SK-N-SH treated with all-trans-retinoic acid at 6 μM for 48 hours (cell line): ENCODE data around the gene HS3ST4.

Source experiments
- ATAC-seq: fragments of 200-7000 bp; cut with Tn5 transposase; 3 replicates; pipeline ENCODE4 v1.9.1; 2020; ENCODE audit warnings: mild to moderate bottlenecking, moderate library complexity
- ARNTL ChIP-seq: fragments of 450-650 bp; formaldehyde crosslinking; IDR thresholded peaks from 2 replicates; pipeline ENCODE4 v1.5.0; 2020; ENCODE audit warnings: low read depth, mild to moderate bottlenecking, moderate library complexity, borderline replicate concordance
- CREB5 ChIP-seq: fragments of 250-450 bp; sonication (Bioruptor Pico); IDR thresholded peaks from 2 replicates; pipeline ENCODE4 v1.5.1; 2020; ENCODE audit warnings: low read depth, mild to moderate bottlenecking, moderate library complexity
- CSRNP3 ChIP-seq: fragments of 250-450 bp; sonication (Bioruptor Pico); IDR thresholded peaks from 2 replicates; pipeline ENCODE4 v1.5.1; 2021; ENCODE audit warnings: mild to moderate bottlenecking, moderate library complexity
- ESRRG ChIP-seq: fragments of 250-450 bp; sonication (Bioruptor Pico); IDR thresholded peaks from 2 replicates; pipeline ENCODE4 v1.6.1; 2021; ENCODE audit warnings: mild to moderate bottlenecking
- GLIS3 ChIP-seq: fragments of 250-450 bp; sonication (Bioruptor Pico); IDR thresholded peaks from 2 replicates; pipeline ENCODE4 v1.5.0; 2020; ENCODE audit warnings: mild to moderate bottlenecking, moderate library complexity
- ISL1 ChIP-seq: fragments of 250-450 bp; sonication (Bioruptor Pico); IDR thresholded peaks from 2 replicates; pipeline ENCODE4 v2.1.2; 2022; ENCODE audit warnings: mild to moderate bottlenecking, moderate library complexity
- OSR1 ChIP-seq: fragments of 250-450 bp; sonication (Bioruptor Pico); IDR thresholded peaks from 2 replicates; pipeline ENCODE4 v1.8.0; 2022; ENCODE audit warnings: moderate library complexity, mild to moderate bottlenecking, inconsistent platforms
- PATZ1 ChIP-seq: fragments of 250-450 bp; sonication (Bioruptor Pico); IDR thresholded peaks from 2 replicates; pipeline ENCODE4 v1.8.0; 2020; ENCODE audit warnings: mild to moderate bottlenecking, moderate library complexity, borderline replicate concordance
- POU6F1 ChIP-seq: fragments of 250-450 bp; sonication (Bioruptor Pico); IDR thresholded peaks from 2 replicates; pipeline ENCODE4 v1.8.0; 2021; ENCODE audit warnings: low read depth, mild to moderate bottlenecking, moderate library complexity, borderline replicate concordance
- PPARA ChIP-seq: fragments of 250-450 bp; sonication (Bioruptor Pico); IDR thresholded peaks from 2 replicates; pipeline ENCODE4 v1.5.0; 2020; ENCODE audit warnings: mild to moderate bottlenecking, borderline replicate concordance
- RARB ChIP-seq: fragments of 250-450 bp; sonication (Bioruptor Pico); IDR thresholded peaks from 2 replicates; pipeline ENCODE4 v1.8.0; 2021; ENCODE audit warnings: mild to moderate bottlenecking, moderate library complexity
- SNAI2 ChIP-seq: fragments of 250-450 bp; sonication (Bioruptor Pico); IDR thresholded peaks from 2 replicates; pipeline ENCODE4 v1.5.0; 2020; ENCODE audit warnings: mild to moderate bottlenecking, moderate library complexity
- TCF4 ChIP-seq: fragments of 250-450 bp; sonication (Bioruptor Pico); IDR thresholded peaks from 2 replicates; pipeline ENCODE4 v1.8.0; 2021; ENCODE audit warnings: mild to moderate bottlenecking, moderate library complexity, borderline replicate concordance
- TOX ChIP-seq: fragments of 250-450 bp; sonication (Bioruptor Pico); IDR thresholded peaks from 2 replicates; pipeline ENCODE4 v1.8.0; 2021; ENCODE audit warnings: mild to moderate bottlenecking, moderate library complexity, borderline replicate concordance
- TSHZ2 ChIP-seq: fragments of 250-450 bp; sonication (Bioruptor Pico); IDR thresholded peaks from 2 replicates; pipeline ENCODE4 v1.5.0; 2020; ENCODE audit warnings: mild to moderate bottlenecking, moderate library complexity
- ZC3H10 ChIP-seq: fragments of 250-450 bp; sonication (Bioruptor Pico); IDR thresholded peaks from 2 replicates; pipeline ENCODE4 v1.5.1; 2021; ENCODE audit warnings: mild to moderate bottlenecking, moderate library complexity
- ZFP3 ChIP-seq: fragments of 250-450 bp; sonication (Bioruptor Pico); IDR thresholded peaks from 2 replicates; pipeline ENCODE4 v1.5.0; 2020; ENCODE audit warnings: mild to moderate bottlenecking, moderate library complexity
- ZFP30 ChIP-seq: fragments of 450-650 bp; formaldehyde crosslinking; IDR thresholded peaks from 2 replicates; pipeline ENCODE4 v1.5.0; 2022; ENCODE audit warnings: mild to moderate bottlenecking, moderate library complexity
- ZNF70 ChIP-seq: fragments of 450-650 bp; formaldehyde crosslinking; IDR thresholded peaks from 2 replicates; pipeline ENCODE4 v1.5.0; 2020; ENCODE audit warnings: mild to moderate bottlenecking, moderate library complexity
- ZNF8 ChIP-seq: fragments of 450-650 bp; formaldehyde crosslinking; IDR thresholded peaks from 2 replicates; pipeline ENCODE4 v1.5.0; 2020; ENCODE audit warnings: mild to moderate bottlenecking, moderate library complexity

Gene HS3ST4

GRCh38 chr16:26120729-26121128, 429.0 kb downstream of the HS3ST4 start:
- no peak for TF ChIP-seq POU6F1 (CRISPR knock-in tag)
- TF ChIP-seq PATZ1 (CRISPR knock-in tag) = no peak
- TF ChIP-seq ZFP3 (CRISPR knock-in tag) = no peak
- TF ChIP-seq TCF4 = no peak
- TF ChIP-seq ISL1 (CRISPR knock-in tag) = no peak
- no peak for TF ChIP-seq ESRRG (CRISPR knock-in tag)
- TF ChIP-seq ARNTL = no peak
- TF ChIP-seq OSR1 = no peak
- no peak for TF ChIP-seq ZFP30 (CRISPR knock-in tag)
- no peak for TF ChIP-seq CSRNP3 (CRISPR knock-in tag)
- no peak for TF ChIP-seq RARB (CRISPR knock-in tag)
- TF ChIP-seq CREB5 (CRISPR knock-in tag) = no peak
- no peak for TF ChIP-seq TOX
- no peak for TF ChIP-seq PPARA (CRISPR knock-in tag)
- no peak for ATAC-seq

- ATAC-seq = no peak
- TF ChIP-seq TOX = no peak
- TF ChIP-seq ZC3H10 (CRISPR knock-in tag) = no peak
- TF ChIP-seq CSRNP3 (CRISPR knock-in tag) = no peak
- TF ChIP-seq ZNF70 (CRISPR knock-in tag) = no peak
- TF ChIP-seq CREB5 (CRISPR knock-in tag) = no peak
- TF ChIP-seq ZFP3 (CRISPR knock-in tag) = no peak
- TF ChIP-seq PATZ1 (CRISPR knock-in tag) = no peak
- no peak for TF ChIP-seq ZNF8 (CRISPR knock-in tag)
- TF ChIP-seq POU6F1 (CRISPR knock-in tag) = no peak
- TF ChIP-seq ISL1 (CRISPR knock-in tag) = no peak
- no peak for TF ChIP-seq SNAI2 (CRISPR knock-in tag)
- TF ChIP-seq TSHZ2 (CRISPR knock-in tag) = no peak
- no peak for TF ChIP-seq ESRRG (CRISPR knock-in tag)
- no peak for TF ChIP-seq GLIS3 (CRISPR knock-in tag)
These were observed 436.5 kb downstream of the HS3ST4 start for GRCh38 chr16:26128296-26128695.
